ENCODE results near the gene MPL.

- TF ChIP-seq POLR2AphosphoS5 (IDR thresholded peaks at IDR 0.05; ENCODE audit: low read length) = no peak
- no peak for TF ChIP-seq PKNOX1 (IDR thresholded peaks at IDR 0.05)
- TF ChIP-seq CTCF (IDR thresholded peaks at IDR 0.05 in 2 of 3, conservative IDR thresholded peaks at IDR 0.05 in 1 of 3; ENCODE audit: control insufficient read depth in 2 of 3, extremely low read depth in 1 of 3, insufficient read depth in 1 of 3, low read depth in 3 of 3, low read length in 3 of 3) = no peak
- TF ChIP-seq EP300 (IDR thresholded peaks at IDR 0.05; ENCODE audit: borderline replicate concordance in 1 of 2, control insufficient read depth in 1 of 2, low read depth in 2 of 2, low read length in 2 of 2) = no peak
- TF ChIP-seq TCF12 (IDR thresholded peaks at IDR 0.05; ENCODE audit: low read depth, low read length) = no peak
- TF ChIP-seq NFIC (IDR thresholded peaks at IDR 0.05; ENCODE audit: low read depth, low read length) = no peak
- no peak for TF ChIP-seq SIN3A (IDR thresholded peaks at IDR 0.05; ENCODE audit: low read depth, low read length)
- TF ChIP-seq CREM (IDR thresholded peaks at IDR 0.05; ENCODE audit: low read depth) = no peak
- no peak for TF ChIP-seq CUX1 (IDR thresholded peaks at IDR 0.05; ENCODE audit: insufficient replicate concordance, low read depth, low read length)
- no peak for TF ChIP-seq SRF (IDR thresholded peaks at IDR 0.05; ENCODE audit: low read depth in 2 of 2, low read length in 2 of 2)
- TF ChIP-seq USF2 (IDR thresholded peaks at IDR 0.05; ENCODE audit: borderline replicate concordance, low read depth, low read length) = no peak
Observed at GRCh38 chr1:43306688-43307457, 30.7 kb upstream of the MPL start.

Measured in GM12878 (cell line).